HuH-7.5 (cell line): ENCODE measurements around the gene COQ6.
"Not testable (repeated sequence)": the region's sequence is repeated elsewhere in the genome, so short reads cannot be mapped to it uniquely, and the experiment has no call there.

Source experiments
- DNase-seq: peaks from one replicate; pipeline ENCODE4 v3.0.0; 2011; ENCODE audit warnings: low spot score

COQ6 gene

GRCh38 chr14:73949752-73950734 is at the start of gene COQ6, which contains the start of gene FAM161B:
Gene COQ6, plus strand, starts transcription at chr14:73950302. Its CDS starts 31 bp downstream, at chr14:73950333.
Gene FAM161B, minus strand, starts transcription at chr14:73950094. Its CDS starts 68 bp downstream, at chr14:73950026.
- peak; percentile 75 for DNase-seq

GRCh38 chr14:73903028-73903427 is 47.1 kb upstream of the COQ6 start:
- no peak for DNase-seq

DNA sequence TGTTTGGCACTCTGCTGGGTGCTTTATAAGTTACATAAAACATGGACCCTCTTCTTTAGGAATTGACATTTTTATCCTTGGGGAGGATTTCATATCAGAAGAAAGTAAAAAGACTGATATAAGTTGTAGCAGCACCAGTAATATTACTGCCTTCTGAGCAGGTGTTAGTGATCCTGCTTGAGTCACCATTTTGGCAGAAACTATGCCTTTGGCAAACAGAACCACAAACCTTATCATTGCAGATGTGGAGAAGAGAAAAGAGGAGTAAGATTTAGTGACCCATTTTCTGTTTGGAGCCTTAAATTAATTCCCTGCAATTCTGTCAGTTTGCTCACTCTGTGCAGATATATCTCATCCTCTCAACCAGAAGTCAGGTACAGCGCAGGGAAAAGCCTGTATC is 40.4 kb upstream of the COQ6 start:
- DNase-seq, result no peak

GRCh38 chr14:73913256-73913655 is 36.8 kb upstream of the COQ6 start:
- DNase-seq, result no peak

DNA sequence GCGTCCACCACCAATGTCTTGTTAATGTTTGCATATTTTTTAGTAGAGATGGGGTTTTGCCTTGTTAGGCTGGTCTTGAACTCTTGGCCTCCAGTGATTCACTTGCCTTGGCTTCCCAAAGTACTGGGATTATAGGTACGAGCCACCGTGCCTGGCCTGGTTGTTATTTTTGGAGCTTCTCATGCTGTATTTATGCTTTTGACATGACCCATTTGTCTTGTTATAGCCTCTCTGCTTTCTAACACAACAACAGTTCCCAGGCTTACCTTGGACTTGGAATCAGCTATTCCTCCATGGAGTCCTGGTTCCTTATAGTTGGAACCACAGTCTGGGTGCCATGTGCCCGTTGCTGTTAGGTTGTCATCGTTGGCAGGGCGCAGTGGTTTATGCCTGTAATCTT is 33.8 kb upstream of the COQ6 start:
- DNase-seq, result no peak

DNA sequence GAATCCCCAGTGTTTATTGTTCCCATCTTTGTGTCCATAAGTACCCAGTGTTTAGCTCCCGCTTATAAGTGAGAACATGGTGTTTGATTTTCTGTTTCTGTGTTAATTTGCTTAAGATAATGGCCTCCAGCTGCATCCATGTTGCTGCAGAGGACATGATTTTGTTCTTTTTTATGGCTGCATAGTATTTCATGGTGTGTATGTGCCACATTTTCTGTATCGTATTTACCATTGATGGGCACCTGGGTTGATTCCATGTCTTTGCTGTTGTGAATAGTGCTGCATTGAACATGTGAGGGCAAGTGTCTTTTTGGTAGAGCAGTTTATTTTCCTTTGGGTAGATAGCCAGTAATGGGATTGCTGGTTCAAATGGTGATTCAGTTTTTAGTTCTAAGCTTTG is 30.6 kb upstream of the COQ6 start:
- not testable (repeated sequence) for DNase-seq

- DNase-seq, result no peak
Observed at GRCh38 chr14:73924337-73924736, 25.8 kb upstream of the COQ6 start.

DNA sequence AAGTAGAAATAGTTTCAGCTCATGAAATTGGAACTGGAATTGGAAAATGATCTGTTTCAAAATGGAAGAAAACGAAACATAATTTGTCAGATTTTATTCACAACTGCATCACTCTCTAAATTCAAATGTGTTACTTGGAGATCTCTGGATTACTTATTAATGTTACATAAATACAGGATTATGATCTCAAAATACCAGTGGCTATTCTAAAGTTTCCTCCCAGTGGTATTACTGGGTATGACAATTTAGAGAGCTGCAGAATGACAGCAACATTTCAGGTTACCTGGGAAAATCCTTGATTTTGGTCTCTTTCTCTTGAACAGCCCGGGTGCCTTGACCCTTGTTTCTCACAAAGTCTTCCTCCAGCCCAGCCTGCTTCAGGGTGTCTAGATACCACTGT is 14.4 kb upstream of the COQ6 start:
- peak; percentile 19 for DNase-seq

GRCh38 chr14:73936548-73936947 is 13.6 kb upstream of the COQ6 start:
- no peak for DNase-seq

DNA sequence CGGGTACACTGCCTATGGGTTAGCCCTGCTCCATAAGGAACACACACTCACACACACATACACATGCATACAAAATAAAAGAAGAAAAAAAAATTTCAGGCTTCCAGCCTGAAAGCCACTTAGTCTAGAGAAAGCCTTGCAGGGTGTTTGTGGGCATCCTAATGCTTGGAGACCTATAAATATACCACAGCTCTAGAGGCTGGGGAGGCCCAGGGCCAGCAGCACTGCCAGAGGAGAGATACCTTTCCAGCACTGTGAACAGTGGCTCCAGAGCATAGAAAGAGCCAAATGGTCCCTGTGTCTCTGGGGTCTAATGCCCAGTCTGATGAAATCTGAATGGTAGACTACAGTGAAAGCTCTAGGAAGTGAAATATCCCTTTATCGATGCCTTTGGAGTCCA is 13.1 kb upstream of the COQ6 start:
- DNase-seq, result no peak

DNA sequence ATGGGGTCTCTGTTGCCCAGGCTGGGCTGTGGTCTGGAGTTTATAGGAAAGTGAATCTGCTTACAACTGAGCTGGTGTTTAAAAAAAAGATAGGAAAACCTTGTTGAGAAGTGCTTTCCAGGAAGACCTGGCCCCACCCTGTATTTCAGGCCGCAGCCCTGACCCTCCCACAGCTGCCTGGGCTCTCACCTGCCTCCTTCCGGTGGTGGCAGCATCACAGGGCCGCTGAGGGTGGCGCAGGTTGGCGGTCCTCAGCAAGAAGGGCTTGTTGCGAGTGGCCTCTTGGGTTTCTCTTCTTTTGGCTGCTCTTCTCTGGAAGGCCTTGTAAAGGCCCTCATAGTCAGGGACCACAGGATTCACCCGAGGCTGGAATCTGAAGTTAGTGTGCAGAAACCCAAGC is 7.9 kb upstream of the COQ6 start:
- no peak for DNase-seq

DNA sequence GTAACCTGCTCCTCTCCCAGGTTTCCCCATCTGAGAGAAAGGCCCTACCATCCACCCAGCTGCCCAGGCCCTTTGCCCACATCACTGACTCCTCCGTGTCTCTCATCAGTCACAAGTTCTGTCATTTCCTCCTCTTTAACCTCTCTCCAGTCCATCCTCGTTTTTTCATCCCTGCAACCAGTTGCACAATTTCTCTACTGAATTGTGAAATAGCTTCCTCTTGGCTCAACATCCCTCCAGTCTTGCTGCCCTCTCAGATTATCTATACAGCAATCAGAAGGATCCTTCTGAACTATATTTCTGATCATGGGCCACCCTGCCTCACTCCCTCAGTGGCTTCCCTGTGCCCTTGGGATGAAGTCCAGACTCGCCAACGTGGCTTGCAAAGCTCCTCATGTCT is 7.0 kb upstream of the COQ6 start:
- DNase-seq, result peak; percentile 57

GRCh38 chr14:73944432-73945158 is 5.5 kb upstream of the COQ6 start:
- DNase-seq, result no peak

DNA sequence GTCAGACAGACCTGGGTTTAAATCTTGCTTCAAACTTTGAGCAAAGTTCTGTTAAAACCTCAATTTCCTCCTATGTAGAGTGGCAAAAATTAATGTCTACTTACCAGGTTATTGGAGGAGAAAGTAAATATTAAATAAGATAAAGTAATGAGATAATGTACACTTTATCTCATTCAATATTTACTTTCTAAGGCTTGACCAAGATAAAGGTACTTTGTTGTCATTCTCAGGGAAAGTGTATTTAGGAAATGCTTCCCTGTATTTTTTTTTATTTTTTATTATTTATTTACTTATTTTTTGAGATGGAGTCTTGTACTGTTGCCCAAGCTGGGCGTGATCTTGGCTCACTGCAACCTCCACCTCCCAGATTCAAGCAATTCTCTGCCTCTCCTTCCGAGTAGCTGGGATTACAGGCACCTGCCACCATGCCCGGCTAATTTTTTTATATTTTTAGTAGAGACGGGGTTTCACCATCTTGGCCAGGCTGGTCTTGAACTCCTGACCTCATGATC is 4.9 kb upstream of the COQ6 start:
- no peak for DNase-seq

- DNase-seq, result no peak
Observed at GRCh38 chr14:73953731-73954130, 3.6 kb downstream of the COQ6 start.

DNA sequence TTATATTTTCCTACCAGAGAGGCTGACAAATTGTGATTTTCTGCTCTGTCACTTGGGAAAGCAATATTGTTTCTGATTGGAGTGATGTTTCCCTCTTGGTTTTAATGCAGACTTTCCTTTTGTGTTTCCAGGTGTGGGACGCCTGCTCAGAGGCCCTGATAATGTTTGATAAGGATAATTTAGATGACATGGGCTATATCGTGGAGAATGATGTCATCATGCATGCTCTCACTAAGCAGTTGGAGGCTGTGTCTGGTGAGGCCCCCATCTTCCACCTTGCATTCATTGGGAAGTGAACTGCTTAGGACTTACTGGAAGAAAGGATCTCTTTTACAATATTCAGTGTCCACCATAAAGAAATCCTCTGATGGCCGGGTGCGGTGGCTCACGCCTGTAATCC is 5.6 kb downstream of the COQ6 start:
- DNase-seq, result no peak

DNA sequence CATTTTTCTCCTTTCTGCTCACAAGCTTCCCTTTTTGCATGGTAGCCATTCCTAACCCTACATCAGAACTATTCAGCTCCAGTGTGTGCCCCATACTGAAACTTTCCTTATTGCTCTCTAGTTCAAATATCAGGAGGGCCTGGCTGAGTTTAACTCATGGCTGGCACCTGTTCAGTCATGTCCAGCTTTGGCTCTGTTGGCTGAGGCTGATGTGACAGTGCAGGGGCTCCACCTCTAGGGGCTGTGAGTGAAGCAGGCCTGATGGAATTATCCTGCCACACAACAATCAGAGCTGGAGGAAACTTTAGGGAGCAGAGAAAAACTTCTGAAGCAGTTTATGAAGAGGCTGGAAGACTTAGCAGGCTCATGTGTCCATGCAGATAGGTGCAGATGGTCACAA is 8.5 kb downstream of the COQ6 start:
- no peak for DNase-seq

- DNase-seq, result no peak
Observed at GRCh38 chr14:73961192-73961591, 11.1 kb downstream of the COQ6 start.

GRCh38 chr14:73965216-73965615 is 15.1 kb downstream of the COQ6 start:
- DNase-seq, result no peak

- DNase-seq, result no peak
Observed at GRCh38 chr14:73968885-73969284, 18.8 kb downstream of the COQ6 start.

DNA sequence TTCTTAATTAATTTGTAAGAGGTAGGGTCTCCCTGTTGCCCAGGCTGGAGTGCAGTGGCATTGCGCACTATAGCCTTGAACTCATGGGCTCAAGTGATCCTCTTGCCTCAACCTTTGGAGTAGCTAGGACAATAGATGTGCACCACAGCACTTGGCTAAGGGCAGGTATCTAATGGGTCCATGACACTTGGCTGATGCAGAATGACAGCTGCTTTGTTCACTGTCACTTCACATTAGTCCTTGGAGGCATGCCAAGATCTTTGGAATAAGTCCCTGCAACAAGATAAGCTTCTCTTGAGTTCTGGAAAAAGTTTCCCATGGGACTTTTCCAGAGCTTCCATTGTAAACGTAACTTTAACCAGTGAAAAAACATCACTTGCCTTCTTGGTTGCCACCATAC is 23.4 kb downstream of the COQ6 start:
- DNase-seq, result no peak

DNA sequence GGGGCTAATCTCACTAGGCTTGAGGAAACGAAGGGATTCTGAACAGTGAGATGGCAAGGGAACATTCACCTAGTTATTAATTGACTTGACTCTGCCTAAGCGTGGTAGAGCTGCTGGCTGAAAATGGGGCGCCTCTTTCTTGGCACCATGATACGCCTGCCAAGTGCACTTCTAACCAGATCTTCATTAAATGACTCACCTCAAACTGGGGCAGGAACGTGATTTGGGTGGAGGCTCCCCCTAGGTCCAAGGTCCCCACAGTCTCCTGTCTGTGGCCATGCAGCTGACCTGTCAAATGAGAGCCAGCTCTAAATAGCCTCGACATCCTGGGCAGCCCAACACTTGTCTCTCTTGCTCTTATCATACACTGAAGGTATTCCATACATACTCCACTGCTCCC is 26.0 kb downstream of the COQ6 start:
- no peak for DNase-seq

GRCh38 chr14:73977896-73978295 is 27.8 kb downstream of the COQ6 start:
- no peak for DNase-seq
